ENCODE results near the gene ST8SIA4. TPM values are rescaled to one million over a fixed set of nuclear protein-coding genes. Genes with fewer than 3 reads are reported as not detected.

The ST8SIA4 gene
- total RNA-seq, 2 donors from 2014 or later: 0.80 to 0.82 TPM

GRCh38 chr5:100827481-100827889, 75.6 kb downstream of the ST8SIA4 start:
- intact Hi-C loops (cut with DNase I): no loop called here
- DNase-seq (ENCODE audit: low spot score): no peak
- Histone ChIP-seq H3K9me3 (no peaks in the 10 kb centered on the region), H3K4me1 (replicated peaks) (no peaks in the 10 kb centered on the region), H3K36me3 (no peaks in the 10 kb centered on the region), H3K27ac (no peak overlapping the region), H3K4me3 (no peak overlapping the region), H3K27me3 (replicated peaks; ENCODE audit: insufficient read depth) (no peaks in the 10 kb centered on the region)
- WGBS: 29% methylated on average over 2 of the region's 2 CpGs
- TF ChIP-seq POLR2A (IDR thresholded peaks at IDR 0.05): no peak
- no peak for TF ChIP-seq POLR2AphosphoS5 (IDR thresholded peaks at IDR 0.05)
- TF ChIP-seq CTCF (IDR thresholded peaks at IDR 0.05): no peak

- H3K36me3 ChIP-seq: no peaks in the 10 kb centered on the region
- no peaks in the 10 kb centered on the region for H3K27me3 ChIP-seq (replicated peaks; ENCODE audit: insufficient read depth)
- no peaks in the 10 kb centered on the region for H3K4me1 ChIP-seq (replicated peaks)
- H3K9me3 ChIP-seq: no peaks in the 10 kb centered on the region
- TF ChIP-seq POLR2AphosphoS5 (IDR thresholded peaks at IDR 0.05): no peak
- TF ChIP-seq POLR2A (IDR thresholded peaks at IDR 0.05): no peak
- no peak for TF ChIP-seq CTCF (IDR thresholded peaks at IDR 0.05)
- intact Hi-C loops (cut with DNase I): no loop called here
- 80% methylated on average over 2 of the region's 2 CpGs for WGBS
- no peak overlapping the region for H3K4me3 ChIP-seq
- H3K27ac ChIP-seq: no peak overlapping the region
- no peak for DNase-seq (ENCODE audit: low spot score)
Measured at GRCh38 chr5:100826133-100826532, 76.9 kb downstream of the ST8SIA4 start.

GRCh38 chr5:100824635-100825034, 78.4 kb downstream of the ST8SIA4 start:
- Histone ChIP-seq H3K27ac (no peak overlapping the region), H3K4me3 (no peak overlapping the region), H3K27me3 (replicated peaks; ENCODE audit: insufficient read depth) (no peaks in the 10 kb centered on the region), H3K4me1 (replicated peaks) (no peaks in the 10 kb centered on the region), H3K9me3 (no peaks in the 10 kb centered on the region), H3K36me3 (no peaks in the 10 kb centered on the region)
- no peak for DNase-seq (ENCODE audit: low spot score)
- intact Hi-C loops (cut with DNase I): no loop called here
- no peak for TF ChIP-seq POLR2AphosphoS5 (IDR thresholded peaks at IDR 0.05)
- no peak for TF ChIP-seq CTCF (IDR thresholded peaks at IDR 0.05)
- TF ChIP-seq POLR2A (IDR thresholded peaks at IDR 0.05): no peak

DNA sequence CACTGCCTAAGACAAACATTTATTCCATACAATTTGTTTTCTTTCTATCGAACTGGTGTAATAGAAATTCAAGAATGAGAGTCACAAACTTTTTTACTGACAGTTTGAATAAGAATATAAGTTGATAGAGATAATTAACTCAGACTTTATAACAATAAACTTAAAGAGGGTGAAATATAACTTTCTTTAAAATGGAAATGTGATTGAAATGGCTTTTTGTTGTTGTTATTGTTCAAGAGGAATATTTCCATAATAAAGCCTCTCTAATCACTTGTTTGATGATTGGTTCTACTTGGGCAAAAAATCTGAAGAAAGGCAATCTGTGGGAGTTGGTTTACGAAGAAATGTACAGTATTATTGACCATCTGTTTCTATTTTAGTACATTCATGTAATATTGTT, 79.3 kb downstream of the ST8SIA4 start:
- no peaks in the 10 kb centered on the region for H3K4me1 ChIP-seq (replicated peaks)
- H3K9me3 ChIP-seq: no peaks in the 10 kb centered on the region
- no peaks in the 10 kb centered on the region for H3K27me3 ChIP-seq (replicated peaks; ENCODE audit: insufficient read depth)
- no peaks in the 10 kb centered on the region for H3K36me3 ChIP-seq
- 83% methylated on average over 2 of the region's 2 CpGs for WGBS
- TF ChIP-seq POLR2A (IDR thresholded peaks at IDR 0.05) (no peak), CTCF (IDR thresholded peaks at IDR 0.05) (no peak), POLR2AphosphoS5 (IDR thresholded peaks at IDR 0.05) (no peak)
- no peak overlapping the region for H3K27ac ChIP-seq
- intact Hi-C loops (cut with DNase I): no loop called here
- H3K4me3 ChIP-seq: no peak overlapping the region
- DNase-seq (ENCODE audit: low spot score): no peak

DNA sequence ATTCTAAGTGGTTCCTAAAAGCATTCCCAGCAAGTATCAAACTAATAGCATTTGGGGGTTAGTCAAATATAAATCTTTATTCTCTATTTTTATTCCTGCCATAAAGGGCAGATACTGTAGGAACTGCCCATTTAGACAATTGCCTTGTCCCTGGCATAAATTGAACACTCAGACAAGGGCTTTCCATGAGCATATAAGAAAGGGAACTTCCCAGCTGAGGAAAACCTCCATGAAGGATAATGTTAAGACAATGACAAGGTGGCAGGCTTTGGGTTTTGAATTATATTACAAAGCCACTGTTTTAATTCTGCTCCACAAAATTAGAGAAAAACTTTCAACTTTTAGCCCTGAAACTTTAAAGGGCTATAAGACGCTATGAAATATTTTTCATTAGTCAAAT, 81.3 kb downstream of the ST8SIA4 start:
- Histone ChIP-seq H3K36me3 (no peaks in the 10 kb centered on the region), H3K9me3 (no peaks in the 10 kb centered on the region), H3K27ac (no peak overlapping the region), H3K4me3 (no peak overlapping the region), H3K4me1 (replicated peaks) (no peaks in the 10 kb centered on the region), H3K27me3 (replicated peaks; ENCODE audit: insufficient read depth) (no peaks in the 10 kb centered on the region)
- TF ChIP-seq POLR2AphosphoS5 (IDR thresholded peaks at IDR 0.05) (no peak), CTCF (IDR thresholded peaks at IDR 0.05) (no peak), POLR2A (IDR thresholded peaks at IDR 0.05) (no peak)
- 96% methylated on average over 1 of the region's 1 CpG for WGBS
- DNase-seq (ENCODE audit: low spot score): no peak
- intact Hi-C loops (cut with DNase I): no loop called here
